Stimulated activated CD4-positive, alpha-beta T cell treated with anti-CD3 and anti-CD28 coated beads, TNF-alpha, amount 100 ng/mL, for 48 hours (primary cell): ENCODE data around the gene ACTL6A.
A peak's percentile ranks its signal among the peaks of the same experiment; 100 is the strongest.

Experiments used
- DNase-seq, 3 donors: peaks; one replicate each; pipeline ENCODE4 v3.0.0-alpha.2; 2020; ENCODE audit warnings: low read depth in 3 of 3

Gene ACTL6A

GRCh38 chr3:179590669-179591068 is 27.9 kb downstream of the ACTL6A start:
- DNase-seq: no peak

- DNase-seq: no peak
Observed at GRCh38 chr3:179591313-179591712, 28.6 kb downstream of the ACTL6A start.

GRCh38 chr3:179599531-179599930 is 36.8 kb downstream of the ACTL6A start:
- DNase-seq: no peak

- no peak for DNase-seq
Observed at GRCh38 chr3:179603321-179603720, 40.6 kb downstream of the ACTL6A start.

- DNase-seq: no peak
Observed at GRCh38 chr3:179603831-179604230, 41.1 kb downstream of the ACTL6A start.

GRCh38 chr3:179604321-179605078 is 41.8 kb downstream of the ACTL6A start, which contains the start of the genes MRPL47 and NDUFB5:
Gene MRPL47 (minus strand): TSS chr3:179604638. CDS start chr3:179604624, 14 bp downstream.
Gene NDUFB5 (plus strand): TSS chr3:179604794. CDS start chr3:179604816, 22 bp downstream.
- DNase-seq: peak; percentile 80 to 87 (median 83)

- no peak for DNase-seq
Observed at GRCh38 chr3:179606534-179607085, 43.9 kb downstream of the ACTL6A start.

GRCh38 chr3:179608931-179609720 is 46.4 kb downstream of the ACTL6A start:
- peak in 1 of 3 donors; percentile 7 for DNase-seq

- no peak for DNase-seq
Observed at GRCh38 chr3:179610066-179610465, 47.3 kb downstream of the ACTL6A start.

- no peak for DNase-seq
Observed at GRCh38 chr3:179613807-179614206, 51.1 kb downstream of the ACTL6A start.

- DNase-seq: no peak
Observed at GRCh38 chr3:179615458-179616173, 52.9 kb downstream of the ACTL6A start.

- no peak for DNase-seq
Observed at GRCh38 chr3:179622023-179622422, 59.3 kb downstream of the ACTL6A start.

- DNase-seq: no peak
Observed at GRCh38 chr3:179624451-179624850, 61.7 kb downstream of the ACTL6A start.

GRCh38 chr3:179630753-179631451 is 68.2 kb downstream of the ACTL6A start:
- DNase-seq: no peak
